NCI-H2196 treated with DMSO at 0.1 percent for 48 hours (cell line): Measurements from ENCODE around the gene C5.
"Not testable (repeated sequence)": the region's sequence is repeated elsewhere in the genome, so short reads cannot be mapped to it uniquely, and the experiment has no call there.

Source experiments
- DNase-seq: peaks from one replicate; lab custom pipeline; 2025; ENCODE audit not compliant: unreplicated experiment; lab: John Stamatoyannopoulos, UW

Gene C5

DNA sequence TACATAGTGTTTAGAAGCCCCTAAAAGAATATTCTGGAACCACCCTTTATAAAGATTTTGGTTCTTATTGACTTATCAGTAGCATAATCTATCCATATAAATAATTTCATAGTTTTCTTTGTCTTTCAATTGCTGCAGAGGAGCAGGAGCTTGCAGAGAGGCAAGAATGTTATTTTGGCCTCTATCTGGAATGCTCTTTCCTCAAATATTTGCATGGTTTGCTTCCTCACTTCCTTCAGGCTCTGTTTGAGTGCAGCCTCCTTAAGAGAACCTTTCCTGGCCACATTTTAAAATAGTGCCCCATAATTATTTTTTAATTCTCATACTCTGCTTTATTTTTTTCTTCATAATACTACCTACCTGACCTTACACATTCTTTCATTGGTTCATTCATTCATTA is 1.5 kb downstream of the C5 start:
- no peak for DNase-seq

DNA sequence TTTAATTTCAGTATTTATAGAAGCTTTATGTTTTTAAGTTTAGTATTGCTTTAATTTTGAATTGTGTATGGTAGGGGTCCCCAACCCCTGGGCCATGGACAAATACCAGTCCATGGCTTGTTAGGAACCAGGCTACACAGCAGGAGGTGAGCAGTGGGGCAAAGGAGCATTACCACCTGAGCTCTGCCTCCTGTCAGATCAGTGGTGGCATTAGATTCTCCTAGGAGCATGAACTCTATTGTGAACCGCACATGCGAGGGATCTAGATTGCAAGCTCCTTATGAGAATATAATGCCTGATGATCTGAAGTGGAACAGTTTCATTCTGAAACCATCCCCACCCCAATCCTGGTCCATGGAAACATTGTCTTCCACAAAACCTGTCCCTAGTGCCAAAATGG is 1.9 kb downstream of the C5 start:
- DNase-seq, result no peak

DNA sequence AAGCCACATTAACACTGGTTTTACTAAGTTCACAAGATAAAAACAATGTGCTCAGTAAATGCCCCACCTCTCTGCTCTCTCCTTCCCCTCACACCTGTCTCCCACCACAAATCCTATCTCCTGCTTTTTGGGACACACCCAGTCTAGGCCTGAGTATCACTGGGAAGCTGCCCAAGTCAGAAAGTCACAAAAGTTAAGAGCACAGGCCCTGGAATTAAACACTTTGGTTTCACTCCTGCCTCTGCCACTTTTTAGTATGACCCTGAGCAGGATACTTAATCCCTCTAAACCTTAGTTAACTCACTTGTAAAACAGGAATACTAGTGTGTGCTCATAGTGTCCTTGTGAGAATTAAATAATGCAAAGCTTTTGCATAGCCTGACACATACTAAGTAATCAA is 11.3 kb downstream of the C5 start:
- no peak for DNase-seq

DNA sequence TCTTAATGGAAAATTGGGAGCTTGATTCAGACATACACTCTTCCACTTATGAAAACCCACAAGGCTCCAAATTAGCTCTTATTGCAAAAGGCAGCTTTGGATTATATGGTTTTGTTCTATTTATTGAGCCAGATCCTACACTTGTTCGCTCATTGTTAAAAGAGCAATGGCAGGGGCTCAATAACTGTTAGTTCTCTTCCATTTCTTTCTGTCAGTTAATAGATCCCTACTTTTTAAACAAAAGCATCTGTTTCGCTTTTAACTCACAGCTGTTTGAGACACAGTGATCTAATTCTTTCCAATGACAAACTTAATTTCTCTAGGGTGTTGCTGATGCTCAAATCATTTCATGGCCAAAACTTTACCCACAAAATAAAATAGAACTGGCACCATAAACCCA is 11.7 kb downstream of the C5 start:
- no peak for DNase-seq

DNA sequence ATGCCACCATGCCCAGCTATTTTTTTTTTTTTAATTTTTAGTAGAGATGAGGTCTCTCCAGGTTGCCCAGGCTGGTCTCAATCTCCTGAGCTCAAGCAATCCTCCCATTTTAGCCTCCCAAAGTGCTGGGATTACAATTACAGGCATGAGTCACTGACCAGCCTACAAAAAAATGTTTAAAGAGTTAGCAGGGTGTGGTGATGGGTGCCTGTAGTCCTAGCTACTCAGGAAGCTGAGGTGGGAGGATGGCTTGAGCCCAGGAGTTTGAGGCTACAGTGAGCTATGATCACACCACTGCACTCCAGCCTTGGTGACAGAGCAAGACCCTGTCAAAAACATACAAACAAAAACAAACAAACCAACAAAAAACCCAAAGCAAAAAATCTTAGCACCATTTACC is 14.4 kb downstream of the C5 start:
- not testable (repeated sequence) for DNase-seq

DNA sequence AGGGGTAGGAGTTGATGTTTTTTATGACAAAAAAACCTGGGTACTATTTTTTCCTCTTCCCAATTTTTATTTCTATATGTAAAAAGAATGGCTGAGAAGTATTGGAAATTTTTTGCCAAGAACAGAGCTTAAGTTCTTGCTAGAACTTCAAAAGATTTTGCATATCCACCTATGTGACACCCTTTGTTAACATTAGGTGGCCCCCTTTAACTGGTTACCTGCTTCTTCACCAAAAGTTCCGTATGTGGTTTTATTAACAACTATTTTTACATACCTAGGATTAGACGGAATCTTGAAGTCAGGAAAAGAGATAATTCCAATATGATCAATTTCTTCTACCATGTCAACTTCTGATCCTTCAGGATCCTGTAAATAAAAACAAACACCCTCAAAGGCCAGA is 15.5 kb downstream of the C5 start:
- no peak for DNase-seq

DNA sequence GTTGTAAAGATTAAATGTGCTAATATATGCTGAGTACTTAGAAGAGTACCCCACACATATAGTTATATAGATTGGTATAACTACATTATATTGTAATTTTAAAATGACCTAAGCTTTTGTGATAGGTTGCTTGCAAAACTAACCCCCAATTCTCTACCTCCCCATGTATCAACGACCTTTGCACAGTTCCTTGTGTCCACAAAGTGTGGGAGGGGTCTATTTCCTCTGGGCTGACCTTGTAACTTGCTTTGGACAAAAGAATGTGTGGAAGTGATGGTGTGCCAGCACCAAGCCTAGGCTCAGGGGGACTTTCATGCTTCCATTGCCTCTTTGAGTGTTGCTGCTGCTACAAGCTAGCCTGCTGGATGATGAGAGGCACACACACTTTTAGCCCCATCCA is 20.6 kb downstream of the C5 start:
- no peak for DNase-seq

DNA sequence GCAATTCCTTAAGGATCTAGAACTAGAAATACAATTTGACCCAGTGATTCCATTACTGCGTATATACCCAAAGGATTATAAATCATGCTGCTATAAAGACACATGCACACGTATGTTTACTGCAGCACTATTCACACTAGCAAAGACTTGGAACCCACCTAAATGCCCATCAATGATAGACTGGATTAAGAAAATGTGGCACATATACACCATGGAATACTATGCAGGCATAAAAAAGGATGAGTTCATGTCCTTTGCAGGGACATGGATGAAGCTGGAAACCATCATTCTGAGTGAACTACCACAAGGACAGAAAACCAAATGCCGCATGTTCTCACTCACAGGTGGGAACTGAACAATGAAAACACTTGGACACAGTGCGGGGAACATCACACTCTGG is 21.8 kb downstream of the C5 start:
- not testable (repeated sequence) for DNase-seq

DNA sequence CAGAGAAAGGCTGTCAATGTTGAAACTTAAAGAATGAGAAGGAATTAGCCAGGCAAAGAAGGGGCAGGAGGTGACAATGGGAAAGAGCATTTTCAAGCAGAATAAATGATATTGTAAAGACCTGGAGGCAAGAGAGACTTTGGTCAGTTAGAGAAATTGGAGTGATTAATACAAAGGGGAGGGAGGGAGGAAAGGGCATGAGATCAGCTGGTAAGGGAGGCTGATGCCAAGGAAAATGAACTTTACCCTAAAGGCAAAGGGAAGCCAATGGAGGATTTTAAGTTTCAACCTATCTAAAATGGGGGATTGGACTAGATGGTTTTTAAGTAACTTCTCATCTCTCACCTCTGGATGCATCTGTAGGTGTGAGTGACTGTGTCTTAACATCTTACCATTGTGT is 23.3 kb downstream of the C5 start:
- no peak for DNase-seq

DNA sequence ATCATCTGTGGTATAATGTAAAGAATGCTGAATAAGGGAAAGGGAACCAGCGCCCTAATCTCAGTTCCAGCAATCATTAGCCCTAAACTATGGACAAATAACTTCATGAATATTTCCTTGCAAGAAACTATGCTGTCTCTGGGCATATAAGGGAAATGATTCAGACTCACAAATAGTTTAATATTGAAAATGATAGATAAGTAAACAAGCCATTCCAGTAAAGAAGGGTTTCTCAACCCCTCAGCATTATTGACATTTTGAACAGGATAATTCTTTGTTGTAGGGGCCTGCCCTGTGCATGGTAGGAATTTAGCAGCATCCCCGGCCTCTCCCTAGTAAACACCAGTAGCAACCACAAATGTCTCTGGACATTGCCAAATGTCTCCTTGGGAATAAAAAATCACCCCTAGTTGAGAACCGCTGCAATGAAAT is 23.8 kb downstream of the C5 start:
- no peak for DNase-seq

DNA sequence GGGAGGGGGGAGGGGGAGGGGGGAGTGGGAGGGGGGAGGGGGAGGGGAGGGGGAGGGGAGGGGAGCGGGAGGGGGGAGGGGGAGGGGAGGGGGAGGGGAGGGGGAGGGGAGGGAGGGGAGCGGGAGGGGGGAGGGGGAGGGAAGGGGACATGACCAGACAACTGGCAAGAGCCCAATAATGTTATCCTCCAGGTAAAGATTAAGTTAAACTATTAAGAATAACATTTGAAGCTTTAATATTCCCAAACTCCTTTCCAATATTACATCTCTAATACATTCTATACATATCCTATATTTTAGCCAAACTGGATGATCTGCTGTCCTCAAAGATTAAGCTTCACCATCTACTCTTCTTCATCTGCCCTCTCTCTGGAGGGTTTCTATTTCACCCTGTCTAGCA is 25.8 kb downstream of the C5 start:
- no peak for DNase-seq

DNA sequence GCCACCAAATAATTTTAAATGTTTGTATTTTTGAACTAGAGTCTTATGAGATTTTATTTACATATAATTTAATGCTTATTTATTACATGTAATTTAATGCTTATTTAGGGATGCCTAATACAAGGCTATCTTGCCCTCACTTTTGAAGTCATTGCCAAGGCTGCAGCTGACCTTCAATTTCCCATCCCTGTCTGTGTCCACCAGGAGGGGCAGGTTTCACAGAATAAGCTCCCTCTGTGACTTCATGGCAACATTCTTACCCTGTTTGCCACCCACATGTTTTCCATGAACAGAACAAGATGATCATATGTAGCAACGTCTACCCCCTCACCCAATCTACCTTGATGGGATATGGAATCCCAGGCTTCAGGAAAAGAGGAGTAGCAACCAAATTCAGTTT is 27.0 kb downstream of the C5 start:
- DNase-seq, result no peak

DNA sequence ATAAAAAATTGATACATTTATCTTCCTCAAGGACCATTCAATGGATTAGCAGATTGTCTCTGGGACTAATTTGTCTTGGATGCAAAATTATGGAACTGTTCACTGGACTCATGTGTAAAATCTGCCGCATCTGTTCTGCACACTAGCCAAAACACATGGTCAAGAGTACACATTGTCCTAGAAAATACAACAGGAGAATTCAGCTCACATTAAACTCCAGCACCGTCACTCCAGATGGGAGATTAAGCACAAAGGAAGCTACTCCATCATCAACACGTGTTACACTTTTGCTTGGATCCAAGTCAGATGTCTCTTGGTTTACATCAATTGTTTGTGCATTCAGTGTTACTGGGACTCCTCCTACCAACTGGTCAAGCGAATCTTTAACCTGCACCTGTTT is 28.8 kb downstream of the C5 start:
- no peak for DNase-seq

DNA sequence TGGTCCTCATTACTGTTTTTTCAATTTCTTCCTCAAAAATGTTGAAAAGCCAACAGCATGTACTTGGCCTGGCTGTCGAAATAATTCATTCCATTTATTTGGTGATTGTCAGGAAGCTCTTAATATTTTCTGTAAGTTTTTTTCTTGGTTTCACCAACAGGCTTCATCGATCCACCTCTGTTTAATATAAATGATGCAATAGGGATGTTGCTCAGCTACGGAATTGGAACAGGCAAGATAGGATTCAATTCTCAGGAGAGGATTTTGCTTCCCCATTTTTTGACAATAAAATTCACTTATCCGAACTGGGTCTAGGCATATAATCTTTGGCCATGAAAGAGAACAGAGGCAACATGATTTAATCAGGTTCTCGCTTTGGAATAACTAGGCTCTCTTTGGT is 30.8 kb downstream of the C5 start:
- no peak for DNase-seq

DNA sequence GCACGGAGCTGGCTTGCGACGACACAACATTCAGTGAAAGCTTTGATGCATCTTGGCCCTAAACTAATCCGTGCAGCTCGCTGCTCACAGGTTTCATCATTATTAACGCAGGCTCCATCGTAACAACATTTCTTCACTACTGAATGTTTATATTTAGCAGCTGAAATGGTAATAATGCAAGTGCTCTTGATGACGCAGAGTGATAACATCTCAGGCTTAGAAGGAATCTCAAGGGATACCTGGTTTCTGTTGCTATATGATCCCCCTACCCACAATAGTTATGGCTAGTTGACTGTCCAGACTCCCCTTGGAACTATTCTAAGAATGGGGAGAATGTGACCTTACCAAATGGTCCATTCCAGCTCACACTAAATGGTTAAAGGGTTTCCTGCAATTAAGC is 36.2 kb downstream of the C5 start:
- no peak for DNase-seq

DNA sequence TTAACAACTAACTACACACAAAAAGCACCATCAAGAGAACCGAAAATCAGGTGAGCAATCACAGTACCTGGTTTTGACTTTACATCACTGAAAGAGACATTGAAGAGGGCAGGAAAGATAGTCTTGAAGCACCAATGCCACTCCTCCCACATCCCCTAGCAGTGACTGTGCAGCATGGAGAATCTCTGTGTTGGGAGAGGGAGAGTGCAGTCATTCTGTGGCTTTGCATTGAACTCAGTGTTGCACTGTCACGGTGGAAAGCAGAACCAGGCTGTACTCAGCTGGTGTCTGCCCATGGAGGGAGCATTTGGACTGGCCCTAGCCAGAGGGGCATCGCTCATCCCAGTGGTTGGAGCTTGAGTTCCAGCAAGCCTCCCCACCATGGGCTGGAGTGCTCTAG is 40.4 kb downstream of the C5 start:
- DNase-seq, result no peak

DNA sequence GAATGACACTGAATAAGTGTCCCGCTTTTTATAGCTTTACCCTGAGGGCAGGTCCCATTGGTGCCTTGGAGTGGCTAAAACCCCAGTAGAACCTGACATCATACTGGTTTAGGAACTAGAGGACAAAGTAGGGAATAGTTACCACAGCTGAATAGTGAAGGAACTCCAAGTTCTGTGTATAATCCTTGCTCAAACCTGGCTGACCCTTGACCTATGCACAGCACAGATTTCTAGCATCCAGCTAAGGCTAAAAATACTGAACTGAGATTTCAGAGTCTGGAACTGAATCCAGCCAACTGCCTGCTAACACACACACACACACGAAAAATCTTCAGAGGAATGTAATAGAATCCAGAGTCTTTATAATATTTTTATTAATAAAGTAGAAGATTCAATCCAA is 50.8 kb downstream of the C5 start:
- DNase-seq, result no peak

DNA sequence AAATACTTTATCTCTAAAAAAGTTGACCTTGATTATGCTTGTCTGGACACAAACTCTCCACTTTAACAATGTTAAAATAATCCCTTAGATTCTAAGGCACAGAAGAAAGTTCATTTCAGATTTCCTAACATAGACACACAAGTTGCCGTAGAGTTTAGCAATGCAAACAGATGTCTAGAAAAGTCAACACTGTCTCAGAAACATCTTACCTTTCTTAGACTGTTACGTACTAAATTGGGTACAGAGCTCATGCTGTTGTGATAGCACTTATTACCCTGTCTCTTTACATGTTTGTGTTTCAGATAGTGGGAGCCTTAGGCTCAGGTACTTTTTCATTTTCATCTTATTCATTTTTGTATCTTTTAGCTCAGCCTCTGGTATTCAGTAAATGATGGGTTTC is 52.0 kb downstream of the C5 start:
- DNase-seq, result no peak

DNA sequence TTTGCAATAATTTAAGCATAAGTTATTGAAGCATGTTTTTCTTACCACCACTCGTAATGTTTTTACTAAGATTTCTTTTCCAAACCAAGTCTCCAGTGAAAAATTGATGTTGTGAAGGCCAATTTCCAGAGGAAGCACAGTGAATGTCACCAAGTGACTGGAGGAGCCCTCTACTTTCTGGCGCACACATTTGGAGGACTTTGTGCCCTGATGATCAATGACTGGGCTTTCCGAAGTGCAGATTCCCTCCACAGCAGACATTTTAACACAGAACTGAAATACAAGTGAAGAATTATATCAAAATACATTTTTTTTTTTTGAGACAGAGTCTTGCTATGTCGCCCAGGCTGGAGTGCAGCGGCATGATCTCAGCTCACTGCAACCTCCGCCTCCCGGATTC is 52.6 kb downstream of the C5 start:
- DNase-seq, result no peak

DNA sequence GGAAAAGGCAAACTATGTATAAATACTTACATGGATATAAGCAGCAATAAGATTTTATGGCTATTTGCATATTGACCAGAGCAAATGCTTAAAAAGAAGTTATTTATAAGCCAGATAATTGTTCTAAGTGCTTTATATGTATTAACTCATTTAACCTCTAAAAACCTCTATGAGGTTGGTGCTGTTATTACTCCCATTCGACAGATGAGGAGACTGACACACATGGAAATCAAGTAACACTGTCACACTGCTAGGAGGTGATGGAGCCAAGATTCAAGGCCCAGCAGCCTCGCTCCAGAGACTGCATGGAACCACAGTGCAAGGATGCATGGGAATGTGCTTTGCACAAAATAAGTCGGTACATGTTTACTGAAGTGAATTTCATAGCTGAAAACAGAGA is 53.7 kb downstream of the C5 start:
- DNase-seq, result no peak

DNA sequence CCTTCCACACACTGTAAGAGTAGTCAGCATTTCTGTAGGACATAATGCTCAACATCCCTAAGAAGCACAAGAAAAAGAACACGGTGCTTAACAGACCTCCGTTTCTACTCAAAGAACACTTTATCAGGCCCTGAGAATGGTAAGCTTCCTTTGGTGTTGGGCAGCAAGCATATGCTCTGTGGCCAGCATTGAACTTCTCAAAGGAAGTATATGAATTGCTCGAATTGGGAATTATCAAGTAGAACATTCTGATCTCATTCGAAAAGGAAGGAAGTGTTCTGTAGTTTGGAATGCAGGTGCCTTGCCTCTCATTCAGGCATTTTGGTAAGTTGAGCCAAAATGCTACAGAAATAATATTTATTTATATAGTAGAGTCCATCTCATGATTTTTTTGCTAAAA is 61.0 kb downstream of the C5 start:
- DNase-seq, result no peak

DNA sequence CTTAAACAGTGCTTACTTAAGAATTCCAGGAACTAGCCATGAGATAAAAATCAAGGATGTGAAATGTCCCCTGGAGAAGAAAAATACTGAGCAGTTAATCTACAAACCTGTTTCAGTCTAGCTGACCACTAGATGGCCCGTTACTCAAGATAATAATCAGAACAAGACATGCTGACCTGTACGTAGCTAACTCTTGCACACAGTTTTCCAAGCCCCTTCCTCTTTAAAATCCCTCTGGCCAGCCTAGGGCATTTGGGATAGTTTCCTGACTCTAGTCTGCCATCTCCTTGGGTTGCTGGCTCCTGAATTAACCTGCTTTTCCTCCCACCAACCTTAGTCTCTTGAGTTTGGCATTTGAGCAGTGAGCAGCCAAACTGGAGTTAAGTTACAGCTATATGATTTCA is 64.3 kb downstream of the C5 start:
- peak; percentile 47 for DNase-seq

DNA sequence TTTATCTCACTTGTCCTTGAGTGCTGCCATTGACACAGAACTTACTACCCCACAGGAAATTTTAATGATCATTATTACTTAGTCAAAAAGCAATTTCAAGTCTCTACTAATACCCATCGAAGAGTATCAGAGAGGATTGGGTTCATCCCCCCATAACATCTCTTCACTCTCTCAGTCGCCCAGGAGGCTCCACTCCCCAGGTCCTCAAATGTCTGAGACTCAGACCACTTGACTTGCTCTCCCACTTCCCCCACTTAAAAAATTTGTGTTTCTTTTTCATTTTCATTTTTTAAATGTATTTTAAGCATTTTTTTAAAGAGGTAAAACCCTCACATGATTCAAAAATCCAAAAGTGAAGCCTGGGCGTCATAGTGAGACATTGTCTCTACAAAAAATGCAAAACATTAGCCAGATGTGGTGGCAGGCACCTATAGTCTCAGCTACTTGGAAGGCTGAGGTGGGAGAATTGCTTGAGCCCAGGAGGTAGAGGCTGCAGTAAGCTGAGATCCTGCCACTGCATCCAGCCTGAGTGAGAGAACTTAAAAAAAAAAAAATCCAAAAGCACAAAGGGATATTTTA is 66.7 kb downstream of the C5 start:
- DNase-seq, result no peak

DNA sequence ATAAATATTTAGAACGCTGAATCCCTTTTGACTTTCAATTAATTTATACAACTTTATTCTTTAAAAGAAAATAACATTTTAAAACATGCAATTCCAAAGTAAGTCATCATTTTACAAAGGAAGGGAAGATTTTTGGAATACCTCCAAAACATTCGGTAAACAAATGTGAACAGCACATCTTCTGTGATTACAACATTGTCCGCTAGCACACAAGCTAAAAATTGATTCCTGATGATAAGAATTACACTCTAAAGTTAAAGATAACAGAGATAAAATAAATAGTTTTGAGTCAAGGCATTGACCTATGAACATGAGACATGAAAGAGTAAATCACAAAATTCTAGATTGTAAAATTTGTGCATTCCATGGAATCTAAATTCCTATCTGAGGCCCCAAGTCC is 67.2 kb downstream of the C5 start:
- no peak for DNase-seq
